Central memory CD8-positive, alpha-beta T cell (primary cell): ENCODE results near the gene FAM13C.
"Not testable (repeated sequence)": the region's sequence is repeated elsewhere in the genome, so short reads cannot be mapped to it uniquely, and the experiment has no call there.

ENCODE experiments used
- ATAC-seq: fragments of 150-1000 bp; cut with Tn5 transposase; replicated peaks from 2 replicates; pipeline ENCODE4 v1.10.0; 2022; ENCODE audit warnings: mild to moderate bottlenecking, moderate FRiP score, moderate number of reproducible peaks; ENCODE audit not compliant: poor library complexity, severe bottlenecking; ENCODE audit errors: extremely low read depth
- DNase-seq, 2 donors: peaks; one replicate each; pipeline ENCODE4 v3.0.0; 2021; ENCODE audit warnings: low spot score in 2 of 2
- H3K27ac Mint-ChIP-seq: one replicate; pipeline ENCODE4 v1.8.0; 2022; ENCODE audit warnings: low read depth, mild to moderate bottlenecking, moderate library complexity, mixed read lengths
- H3K27me3 Mint-ChIP-seq: one replicate; pipeline ENCODE4 v1.8.0; 2022; ENCODE audit warnings: mixed read lengths
- H3K36me3 Mint-ChIP-seq: one replicate; pipeline ENCODE4 v1.8.0; 2022; ENCODE audit warnings: mild to moderate bottlenecking, moderate library complexity, mixed read lengths; ENCODE audit not compliant: insufficient read depth
- H3K4me1 Mint-ChIP-seq: one replicate; pipeline ENCODE4 v1.8.0; 2022; ENCODE audit warnings: mixed read lengths
- H3K4me3 Mint-ChIP-seq: one replicate; pipeline ENCODE4 v1.8.0; 2022; ENCODE audit warnings: mild to moderate bottlenecking, moderate library complexity, mixed read lengths
- H3K9me3 Mint-ChIP-seq: one replicate; pipeline ENCODE4 v1.8.0; 2022; ENCODE audit warnings: mixed read lengths

The FAM13C gene

GRCh38 chr10:59362144-59362958 is at the start of gene FAM13C:
Gene FAM13C (minus strand): TSS chr10:59362549. CDS start chr10:59362460, 89 bp downstream.
- ATAC-seq = no peak
- no peak within 1 kb of the TSS for H3K4me3 Mint-ChIP-seq

GRCh38 chr10:59405235-59405634 is 42.9 kb upstream of the FAM13C start:
- ATAC-seq (no peak), DNase-seq (no peak)
- Mint-ChIP-seq H3K4me3 (no peak overlapping the region), H3K27me3 (no peaks in the 10 kb centered on the region), H3K27ac (no peak overlapping the region), H3K4me1 (no peaks in the 10 kb centered on the region), H3K9me3 (peaks cover 10% of the 10 kb centered on the region), H3K36me3 (no peaks in the 10 kb centered on the region)

More at GRCh38 chr10:59362144-59362958, at the start of gene FAM13C:
- no peaks in the 10 kb centered on the region for H3K4me1 Mint-ChIP-seq
- no peak within 1 kb of the TSS for H3K27ac Mint-ChIP-seq
- no peak for DNase-seq
- H3K27me3 Mint-ChIP-seq = no peaks in the 10 kb centered on the region
- H3K9me3 Mint-ChIP-seq = no peaks in the 10 kb centered on the region
- H3K36me3 Mint-ChIP-seq = no peaks in the 10 kb centered on the region

- DNase-seq (no peak), ATAC-seq (no peak)
- no peak overlapping the region for H3K27ac Mint-ChIP-seq
- H3K4me3 Mint-ChIP-seq = no peak overlapping the region
- no peaks in the 10 kb centered on the region for H3K27me3 Mint-ChIP-seq
- H3K36me3 Mint-ChIP-seq = no peaks in the 10 kb centered on the region
- H3K4me1 Mint-ChIP-seq = no peaks in the 10 kb centered on the region
- peaks cover 15% of the 10 kb centered on the region for H3K9me3 Mint-ChIP-seq
Observed at GRCh38 chr10:59400214-59400613, 37.9 kb upstream of the FAM13C start.

GRCh38 chr10:59399329-59399728 is 37.0 kb upstream of the FAM13C start:
- H3K27me3 Mint-ChIP-seq, DNase-seq, H3K4me1 Mint-ChIP-seq, H3K9me3 Mint-ChIP-seq, ATAC-seq, H3K27ac Mint-ChIP-seq, H3K4me3 Mint-ChIP-seq, H3K36me3 Mint-ChIP-seq: not testable (repeated sequence)

GRCh38 chr10:59397961-59398360 is 35.6 kb upstream of the FAM13C start:
- no peak for DNase-seq
- no peaks in the 10 kb centered on the region for H3K4me1 Mint-ChIP-seq

GRCh38 chr10:59395984-59396383 is 33.6 kb upstream of the FAM13C start:
- no peak for DNase-seq
- Mint-ChIP-seq H3K27ac (no peak overlapping the region), H3K36me3 (no peaks in the 10 kb centered on the region), H3K27me3 (no peaks in the 10 kb centered on the region), H3K9me3 (peaks cover 10% of the 10 kb centered on the region), H3K4me3 (no peak overlapping the region), H3K4me1 (no peaks in the 10 kb centered on the region)
- ATAC-seq = no peak

More at GRCh38 chr10:59397961-59398360, 35.6 kb upstream of the FAM13C start:
- Mint-ChIP-seq H3K27me3 (no peaks in the 10 kb centered on the region), H3K9me3 (peaks cover 10% of the 10 kb centered on the region), H3K4me3 (no peak overlapping the region), H3K36me3 (no peaks in the 10 kb centered on the region), H3K27ac (no peak overlapping the region)
- no peak for ATAC-seq

GRCh38 chr10:59393349-59393748 is 31.0 kb upstream of the FAM13C start:
- H3K27ac Mint-ChIP-seq = no peak overlapping the region
- DNase-seq = no peak
- no peaks in the 10 kb centered on the region for H3K27me3 Mint-ChIP-seq

GRCh38 chr10:59391060-59391459 is 28.7 kb upstream of the FAM13C start:
- no peak for ATAC-seq
- Mint-ChIP-seq H3K27me3 (no peaks in the 10 kb centered on the region), H3K9me3 (no peaks in the 10 kb centered on the region), H3K36me3 (no peaks in the 10 kb centered on the region), H3K4me3 (no peak overlapping the region), H3K27ac (no peak overlapping the region), H3K4me1 (no peaks in the 10 kb centered on the region)
- DNase-seq = no peak

More at GRCh38 chr10:59393349-59393748, 31.0 kb upstream of the FAM13C start:
- no peaks in the 10 kb centered on the region for H3K4me1 Mint-ChIP-seq
- H3K9me3 Mint-ChIP-seq = no peaks in the 10 kb centered on the region
- H3K36me3 Mint-ChIP-seq = no peaks in the 10 kb centered on the region
- H3K4me3 Mint-ChIP-seq = no peak overlapping the region
- no peak for ATAC-seq

- no peak for ATAC-seq
- no peak overlapping the region for H3K4me3 Mint-ChIP-seq
- H3K27me3 Mint-ChIP-seq = no peaks in the 10 kb centered on the region
- peaks cover 5% of the 10 kb centered on the region for H3K9me3 Mint-ChIP-seq
- DNase-seq = no peak
- no peaks in the 10 kb centered on the region for H3K4me1 Mint-ChIP-seq
- no peaks in the 10 kb centered on the region for H3K36me3 Mint-ChIP-seq
- no peak overlapping the region for H3K27ac Mint-ChIP-seq
Observed at GRCh38 chr10:59388671-59388976, 26.3 kb upstream of the FAM13C start.

- H3K36me3 Mint-ChIP-seq = no peaks in the 10 kb centered on the region
- H3K4me1 Mint-ChIP-seq = no peaks in the 10 kb centered on the region
- H3K27me3 Mint-ChIP-seq = no peaks in the 10 kb centered on the region
- ATAC-seq (no peak), DNase-seq (no peak)
- peaks cover 5% of the 10 kb centered on the region for H3K9me3 Mint-ChIP-seq
- no peak overlapping the region for H3K27ac Mint-ChIP-seq
- H3K4me3 Mint-ChIP-seq = no peak overlapping the region
Observed at GRCh38 chr10:59387951-59388670, 25.8 kb upstream of the FAM13C start.

- H3K27me3 Mint-ChIP-seq = no peaks in the 10 kb centered on the region
- ATAC-seq (no peak), DNase-seq (no peak)
- H3K9me3 Mint-ChIP-seq = peaks cover 5% of the 10 kb centered on the region
- no peaks in the 10 kb centered on the region for H3K4me1 Mint-ChIP-seq
- H3K4me3 Mint-ChIP-seq = no peak overlapping the region
- no peak overlapping the region for H3K27ac Mint-ChIP-seq
- H3K36me3 Mint-ChIP-seq = no peaks in the 10 kb centered on the region
Observed at GRCh38 chr10:59384761-59385160, 22.4 kb upstream of the FAM13C start.

- Mint-ChIP-seq H3K4me3 (no peak overlapping the region), H3K27me3 (no peaks in the 10 kb centered on the region), H3K9me3 (peaks cover 5% of the 10 kb centered on the region)
Observed at GRCh38 chr10:59383908-59384307, 21.6 kb upstream of the FAM13C start.

GRCh38 chr10:59383436-59383835 is 21.1 kb upstream of the FAM13C start:
- Mint-ChIP-seq H3K9me3 (peaks cover 5% of the 10 kb centered on the region), H3K4me3 (no peak overlapping the region), H3K4me1 (no peaks in the 10 kb centered on the region)

More at GRCh38 chr10:59383908-59384307, 21.6 kb upstream of the FAM13C start:
- no peaks in the 10 kb centered on the region for H3K36me3 Mint-ChIP-seq
- ATAC-seq = no peak
- no peak for DNase-seq
- H3K4me1 Mint-ChIP-seq = no peaks in the 10 kb centered on the region
- H3K27ac Mint-ChIP-seq = no peak overlapping the region

More at GRCh38 chr10:59383436-59383835, 21.1 kb upstream of the FAM13C start:
- Mint-ChIP-seq H3K27me3 (no peaks in the 10 kb centered on the region), H3K27ac (no peak overlapping the region), H3K36me3 (no peaks in the 10 kb centered on the region)
- ATAC-seq = no peak
- no peak for DNase-seq
